Tibial artery (tissue), 4 donors: ENCODE results near the gene PDE2A.
A peak's percentile ranks its signal among the peaks of the same experiment; 100 is the strongest.

ENCODE experiments used
- DNase-seq, 2 donors: peaks; one replicate each; pipeline ENCODE4 v3.0.0-alpha.2; 2019
- H3K27ac ChIP-seq, 2 donors: fragments of 200-600 bp; sonication (generic) in 1 of 2; 1 replicate in 1 of 2; 2 replicates in 1 of 2; pipeline ENCODE4 v1.5.1; 2018 to 2019; ENCODE audit warnings: mild to moderate bottlenecking in 1 of 2
- H3K27me3 ChIP-seq, 2 donors: fragments of 200-600 bp; sonication (generic) in 1 of 2; one replicate each; pipeline versions ENCODE4 v1.5.1 to v1.6.0; 2016 to 2019
- H3K36me3 ChIP-seq, 3 donors: fragments of 200-600 bp; sonication (generic) in 2 of 3; one replicate each; pipeline ENCODE4 v1.5.1; 2016 to 2019; ENCODE audit warnings: mild to moderate bottlenecking in 2 of 3
- H3K4me1 ChIP-seq, 4 donors: fragments of 200-600 bp; sonication (generic) in 2 of 4; 1 replicate in 3 of 4; 2 replicates in 1 of 4; pipeline ENCODE4 v1.5.1; 2016 to 2019
- H3K4me3 ChIP-seq, 2 donors: fragments of 200-600 bp; sonication (generic) in 1 of 2; 1 replicate in 1 of 2; 2 replicates in 1 of 2; pipeline ENCODE4 v1.5.1; 2018 to 2019; ENCODE audit warnings: mild to moderate bottlenecking in 2 of 2
- H3K9me3 ChIP-seq, 3 donors: fragments of 200-600 bp; sonication (generic) in 1 of 3; one replicate each; pipeline ENCODE4 v1.5.1; 2016 to 2019
- intact Hi-C: fragments of 100-400 bp; cut with DNase I; formaldehyde crosslinking; loops from one replicate; pipeline ENCODE4 v1.15.0; 2023; ENCODE audit warnings: low total_unique reads
- TF ChIP-seq, protein P1 (sequence below), 2 experiments: fragments of 200-600 bp in 1 of 2; fragments of 450-650 bp in 1 of 2; IDR thresholded peaks; one replicate each; pipeline ENCODE4 v1.5.1; 2017 to 2019; ENCODE audit warnings: antibody characterized with exemption in 2 of 2, mild to moderate bottlenecking in 1 of 2, moderate library complexity in 1 of 2

PDE2A gene

DNA sequence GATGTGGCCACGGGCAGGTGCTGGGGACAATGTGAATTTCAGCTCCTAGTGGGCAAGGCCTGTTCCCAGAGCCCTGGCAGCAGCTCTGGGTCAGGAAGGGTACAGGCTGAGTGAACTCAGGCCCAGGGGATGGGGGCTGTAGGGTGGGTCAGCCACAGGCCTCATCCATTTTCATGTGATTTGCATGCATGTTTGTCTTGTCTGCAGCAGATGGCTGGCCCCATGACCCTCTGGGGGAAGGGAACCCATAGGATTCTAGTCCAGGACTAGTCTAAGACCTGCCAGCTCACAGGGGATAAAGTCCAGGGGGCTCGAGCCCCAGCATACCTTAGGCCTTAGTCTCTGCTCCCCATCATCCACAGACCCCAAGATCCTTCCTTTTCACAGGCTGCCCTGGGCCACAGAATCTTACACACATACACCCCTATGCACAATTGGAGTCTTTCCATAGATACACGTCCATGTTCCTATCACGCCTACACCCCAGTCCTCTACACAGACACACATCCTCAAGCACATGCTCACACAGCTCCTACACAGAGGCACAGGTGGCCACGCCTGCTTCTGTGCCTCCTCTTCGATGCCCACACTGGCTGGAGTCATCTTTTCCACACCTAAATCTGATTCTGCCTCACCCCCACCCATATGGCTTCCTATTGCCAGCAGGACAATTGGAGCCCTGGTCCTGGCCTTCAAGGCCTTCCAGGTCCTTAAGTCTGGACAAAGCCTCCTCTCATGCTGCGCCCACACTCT is 25.7 kb downstream of the PDE2A start:
- intact Hi-C loops = no loop called here
- H3K4me1 ChIP-seq = peaks cover 0 to 3% (median 0%) of the 10 kb centered on the region in 4 donors
- no peaks in the 10 kb centered on the region for H3K36me3 ChIP-seq
- no peaks in the 10 kb centered on the region for H3K9me3 ChIP-seq
- H3K27ac ChIP-seq = no peak overlapping the region
- H3K4me3 ChIP-seq = no peak overlapping the region
- TF ChIP-seq, protein P1, sequence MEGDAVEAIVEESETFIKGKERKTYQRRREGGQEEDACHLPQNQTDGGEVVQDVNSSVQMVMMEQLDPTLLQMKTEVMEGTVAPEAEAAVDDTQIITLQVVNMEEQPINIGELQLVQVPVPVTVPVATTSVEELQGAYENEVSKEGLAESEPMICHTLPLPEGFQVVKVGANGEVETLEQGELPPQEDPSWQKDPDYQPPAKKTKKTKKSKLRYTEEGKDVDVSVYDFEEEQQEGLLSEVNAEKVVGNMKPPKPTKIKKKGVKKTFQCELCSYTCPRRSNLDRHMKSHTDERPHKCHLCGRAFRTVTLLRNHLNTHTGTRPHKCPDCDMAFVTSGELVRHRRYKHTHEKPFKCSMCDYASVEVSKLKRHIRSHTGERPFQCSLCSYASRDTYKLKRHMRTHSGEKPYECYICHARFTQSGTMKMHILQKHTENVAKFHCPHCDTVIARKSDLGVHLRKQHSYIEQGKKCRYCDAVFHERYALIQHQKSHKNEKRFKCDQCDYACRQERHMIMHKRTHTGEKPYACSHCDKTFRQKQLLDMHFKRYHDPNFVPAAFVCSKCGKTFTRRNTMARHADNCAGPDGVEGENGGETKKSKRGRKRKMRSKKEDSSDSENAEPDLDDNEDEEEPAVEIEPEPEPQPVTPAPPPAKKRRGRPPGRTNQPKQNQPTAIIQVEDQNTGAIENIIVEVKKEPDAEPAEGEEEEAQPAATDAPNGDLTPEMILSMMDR (IDR thresholded peaks at IDR 0.05) = no peak
- H3K27me3 ChIP-seq = no peaks in the 10 kb centered on the region
- no peak for DNase-seq

DNA sequence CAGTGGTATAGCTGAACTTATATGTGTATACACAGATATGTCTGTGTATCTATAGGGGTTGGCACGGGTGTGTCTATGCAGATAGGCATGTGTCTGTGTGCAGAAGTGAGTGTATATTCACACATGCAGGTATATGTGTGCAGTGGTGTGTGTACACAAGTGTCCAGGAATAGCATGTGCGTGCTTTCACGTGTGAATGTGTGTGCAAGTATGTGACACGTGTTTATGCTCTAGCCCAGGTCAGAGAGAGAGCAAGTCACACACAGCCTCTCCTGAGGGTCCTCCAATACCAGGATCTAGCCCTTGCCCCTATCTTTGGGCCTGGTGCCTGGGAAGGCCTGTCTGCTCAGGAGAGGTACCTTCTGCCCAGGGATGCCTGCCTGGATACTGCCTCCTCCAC is 26.3 kb downstream of the PDE2A start:
- H3K9me3 ChIP-seq = no peaks in the 10 kb centered on the region
- no peaks in the 10 kb centered on the region for H3K27me3 ChIP-seq
- no peak overlapping the region for H3K4me3 ChIP-seq
- DNase-seq = no peak
- TF ChIP-seq, protein P1 (IDR thresholded peaks at IDR 0.05) = no peak
- H3K36me3 ChIP-seq = no peaks in the 10 kb centered on the region
- H3K27ac ChIP-seq = no peak overlapping the region
- intact Hi-C loops = no loop called here
- peaks cover 0 to 10% (median 6%) of the 10 kb centered on the region in 4 donors for H3K4me1 ChIP-seq

DNA sequence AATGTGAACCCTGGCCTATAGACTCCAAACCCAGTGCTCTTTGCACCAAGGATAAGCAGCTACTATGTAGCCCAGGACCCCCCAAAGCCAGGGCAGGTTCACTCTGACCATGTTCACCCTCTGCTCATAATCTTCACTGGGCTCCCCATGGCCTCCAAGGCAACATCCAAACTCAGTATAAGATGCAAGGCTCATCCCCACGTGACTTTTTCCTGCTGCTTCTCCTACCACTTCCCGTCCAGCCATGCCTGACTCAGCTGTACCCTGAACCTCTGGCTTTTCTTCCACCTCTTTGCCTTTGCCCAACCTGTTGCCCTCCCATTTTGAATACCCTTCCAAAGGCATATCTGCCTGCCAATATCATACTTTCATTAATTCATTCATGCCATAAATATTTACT is 27.8 kb downstream of the PDE2A start:
- H3K27me3 ChIP-seq = peaks cover 0 to 6% of the 10 kb centered on the region in 2 donors
- no peaks in the 10 kb centered on the region for H3K9me3 ChIP-seq
- H3K4me1 ChIP-seq = peaks cover 0 to 23% (median 18%) of the 10 kb centered on the region in 4 donors
- H3K27ac ChIP-seq = no peak overlapping the region
- TF ChIP-seq, protein P1 (IDR thresholded peaks at IDR 0.05) = no peak
- H3K4me3 ChIP-seq = no peak overlapping the region
- intact Hi-C loops = no loop called here
- no peaks in the 10 kb centered on the region for H3K36me3 ChIP-seq
- no peak for DNase-seq

DNA sequence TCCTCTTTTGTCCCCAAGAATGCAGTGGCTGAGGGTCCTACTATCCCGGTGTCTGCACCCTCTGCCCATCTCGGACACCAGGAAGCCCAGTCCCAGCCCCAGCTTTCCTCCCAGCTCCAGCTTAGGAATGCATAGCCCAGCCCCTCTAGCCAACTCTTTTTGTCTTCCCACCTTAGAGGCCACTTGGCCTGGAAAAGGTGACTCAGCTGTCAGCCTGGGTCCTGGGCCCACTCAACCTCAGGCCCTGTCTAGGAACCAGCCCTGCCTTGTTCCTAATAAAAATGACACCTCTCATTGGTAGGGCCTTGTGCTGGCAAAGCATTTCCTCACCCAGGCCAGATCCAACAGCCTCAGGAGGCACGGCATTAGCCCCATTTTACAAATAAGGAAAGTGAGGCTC is 28.2 kb downstream of the PDE2A start:
- no peaks in the 10 kb centered on the region for H3K9me3 ChIP-seq
- no peak overlapping the region for H3K27ac ChIP-seq
- TF ChIP-seq, protein P1 (IDR thresholded peaks at IDR 0.05) = no peak
- H3K36me3 ChIP-seq = no peaks in the 10 kb centered on the region
- DNase-seq = no peak
- intact Hi-C loops = no loop called here
- H3K4me1 ChIP-seq = peaks cover 0 to 24% (median 18%) of the 10 kb centered on the region in 4 donors
- H3K4me3 ChIP-seq = no peak overlapping the region
- H3K27me3 ChIP-seq = peaks cover 0 to 11% of the 10 kb centered on the region in 2 donors

DNA sequence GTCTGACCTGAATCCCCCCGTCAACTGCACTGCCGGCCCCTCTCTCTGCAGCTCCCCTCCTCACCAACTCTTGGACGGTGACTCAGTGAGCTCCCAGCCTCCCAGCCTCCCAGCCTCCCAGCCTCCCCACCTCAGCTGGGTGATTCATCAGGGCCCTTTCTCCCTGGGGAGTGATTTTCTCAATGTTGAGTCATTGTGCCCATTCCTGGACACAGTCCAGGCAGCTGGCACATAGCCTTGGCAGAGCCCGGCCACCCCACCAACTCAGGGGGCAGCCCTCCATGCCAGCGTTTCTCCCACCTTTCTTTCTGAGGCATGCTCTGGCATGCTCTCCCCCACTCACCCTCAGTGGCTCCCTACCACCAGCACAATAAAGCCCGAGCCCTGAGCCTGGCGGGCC is 30.7 kb downstream of the PDE2A start:
- peaks cover 0 to 24% (median 18%) of the 10 kb centered on the region in 4 donors for H3K4me1 ChIP-seq
- no peaks in the 10 kb centered on the region for H3K9me3 ChIP-seq
- H3K36me3 ChIP-seq = no peaks in the 10 kb centered on the region
- H3K27me3 ChIP-seq = peaks cover 0 to 30% of the 10 kb centered on the region in 2 donors
- peak overlapping the region; percentile 58 to 65 for H3K27ac ChIP-seq
- intact Hi-C loops = loop anchor here (5.0 kb wide), 1 partner anchor 46 kb away; no protein-coding TSS in a partner anchor
- H3K4me3 ChIP-seq = peak overlapping the region; percentile 51 to 67
- TF ChIP-seq, protein P1 (IDR thresholded peaks at IDR 0.05) = no peak
- DNase-seq = peak; percentile 39 to 84
